K562 (cell line): ENCODE data around the gene ISG20. TPM values are rescaled to one million over a fixed set of nuclear protein-coding genes. Genes with fewer than 3 reads are reported as not detected.

Experiments
- ARID1B ChIP-seq: fragments of 450-650 bp; IDR thresholded peaks from 2 replicates; pipeline ENCODE4 v1.6.1; 2016; ENCODE audit warnings: antibody characterized with exemption, mild to moderate bottlenecking, inconsistent platforms
- KDM1A ChIP-seq, 2 experiments: fragments of 450-650 bp; IDR thresholded peaks; 2 replicates each; pipeline ENCODE4 v1.6.1; 2016; ENCODE audit warnings: mild to moderate bottlenecking in 2 of 2
- MECOM ChIP-seq: fragments of 250-450 bp; sonication (Bioruptor Pico); IDR thresholded peaks from 2 replicates; pipeline ENCODE4 v1.8.0; 2022; ENCODE audit warnings: inconsistent platforms
- PTBP1 ChIP-seq: fragments of 200-400 bp; formaldehyde crosslinking; IDR thresholded peaks from 2 replicates; pipeline ENCODE4 v1.6.1; 2017; ENCODE audit warnings: low read depth, low read length
- TBP ChIP-seq: optimal IDR thresholded peaks from 2 replicates; pipeline ENCODE3; 2011; ENCODE audit warnings: low read depth, low read length, improper control_type of control experiment
- polyA plus RNA-seq, 8 experiments: library from polyadenylated mRNA; depleted of rRNA in 4 of 8; stranded (reverse) in 5 of 8; unstranded in 3 of 8; fragments of >200 nt; fragmentation: Nextera tagmentation in 2 of 8; fragmentation: Illumina TruSeq in 1 of 8; extraction: Ambion mirVana in 2 of 8; extraction: Trizol in 1 of 8; gene quantifications; 2 replicates each; pipeline versions ENCODE4 v1.2.1 to v1.2.3, GENCODE V29; 2011 to 2014; ENCODE audit warnings: inconsistent platforms in 1 of 8, missing spikeins in 1 of 8
- total RNA-seq, 7 experiments: library from RNA; depleted of rRNA in 6 of 7; stranded (reverse); fragments of >200 nt in 6 of 7; fragmentation: Illumina TruSeq in 2 of 7; extraction: Trizol in 2 of 7; gene quantifications; 2 replicates each; pipeline versions ENCODE4 v1.2.1 to v1.2.3, GENCODE V29; 2011 to 2021; ENCODE audit warnings: low replicate concordance in 1 of 7
- TF ChIP-seq, protein P1 (sequence below): fragments of 450-650 bp; IDR thresholded peaks from 2 replicates; pipeline ENCODE4 v1.6.1; 2016; ENCODE audit warnings: low read depth
- TF ChIP-seq, protein P2 (sequence below): sonication (generic); formaldehyde crosslinking; IDR thresholded peaks from 2 replicates; pipeline ENCODE4 v1.8.0; 2022; ENCODE audit warnings: mild to moderate bottlenecking, missing genetic modification reagents, borderline replicate concordance

Gene ISG20
- total and polyA plus RNA-seq, 9 of the 15 experiments (the other 6 are each of a cell fraction or from before 2014, with no cell fraction given), result 0.06 to 2.1 (median 1.00) TPM

DNA sequence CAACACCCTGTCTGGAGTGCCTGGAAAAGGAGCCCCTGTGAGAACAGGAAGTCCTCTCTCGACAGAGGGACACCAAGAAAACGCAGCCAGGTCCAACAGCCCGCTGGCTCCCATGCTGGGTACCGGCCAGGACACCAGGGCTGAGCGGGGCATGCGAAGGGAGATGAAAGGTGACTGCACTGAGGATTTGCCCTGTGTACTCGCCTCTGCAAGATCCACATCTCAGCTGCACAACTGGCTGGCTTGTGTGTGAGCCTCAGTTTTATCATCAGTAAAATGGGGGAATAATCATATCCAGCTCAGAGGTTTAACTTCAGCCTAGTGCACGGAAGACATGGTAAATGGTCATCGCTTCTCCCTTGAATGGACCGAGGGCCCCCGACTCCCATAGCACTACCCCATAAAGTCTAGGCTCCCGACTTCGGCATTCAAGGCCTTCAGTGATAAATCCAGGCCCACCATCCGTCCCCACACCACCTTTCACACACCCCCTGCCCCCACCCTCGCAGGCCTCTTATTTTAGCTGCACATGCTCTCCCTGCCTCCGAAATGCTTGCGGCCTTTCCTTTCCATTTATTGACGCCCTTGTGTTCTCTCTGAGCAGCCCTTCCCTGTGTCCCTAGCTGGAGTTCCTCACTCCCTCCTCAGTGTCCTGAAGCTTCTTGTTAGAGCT lies 15.8 kb downstream of the ISG20 start (continued):
- TF ChIP-seq, protein P1, sequence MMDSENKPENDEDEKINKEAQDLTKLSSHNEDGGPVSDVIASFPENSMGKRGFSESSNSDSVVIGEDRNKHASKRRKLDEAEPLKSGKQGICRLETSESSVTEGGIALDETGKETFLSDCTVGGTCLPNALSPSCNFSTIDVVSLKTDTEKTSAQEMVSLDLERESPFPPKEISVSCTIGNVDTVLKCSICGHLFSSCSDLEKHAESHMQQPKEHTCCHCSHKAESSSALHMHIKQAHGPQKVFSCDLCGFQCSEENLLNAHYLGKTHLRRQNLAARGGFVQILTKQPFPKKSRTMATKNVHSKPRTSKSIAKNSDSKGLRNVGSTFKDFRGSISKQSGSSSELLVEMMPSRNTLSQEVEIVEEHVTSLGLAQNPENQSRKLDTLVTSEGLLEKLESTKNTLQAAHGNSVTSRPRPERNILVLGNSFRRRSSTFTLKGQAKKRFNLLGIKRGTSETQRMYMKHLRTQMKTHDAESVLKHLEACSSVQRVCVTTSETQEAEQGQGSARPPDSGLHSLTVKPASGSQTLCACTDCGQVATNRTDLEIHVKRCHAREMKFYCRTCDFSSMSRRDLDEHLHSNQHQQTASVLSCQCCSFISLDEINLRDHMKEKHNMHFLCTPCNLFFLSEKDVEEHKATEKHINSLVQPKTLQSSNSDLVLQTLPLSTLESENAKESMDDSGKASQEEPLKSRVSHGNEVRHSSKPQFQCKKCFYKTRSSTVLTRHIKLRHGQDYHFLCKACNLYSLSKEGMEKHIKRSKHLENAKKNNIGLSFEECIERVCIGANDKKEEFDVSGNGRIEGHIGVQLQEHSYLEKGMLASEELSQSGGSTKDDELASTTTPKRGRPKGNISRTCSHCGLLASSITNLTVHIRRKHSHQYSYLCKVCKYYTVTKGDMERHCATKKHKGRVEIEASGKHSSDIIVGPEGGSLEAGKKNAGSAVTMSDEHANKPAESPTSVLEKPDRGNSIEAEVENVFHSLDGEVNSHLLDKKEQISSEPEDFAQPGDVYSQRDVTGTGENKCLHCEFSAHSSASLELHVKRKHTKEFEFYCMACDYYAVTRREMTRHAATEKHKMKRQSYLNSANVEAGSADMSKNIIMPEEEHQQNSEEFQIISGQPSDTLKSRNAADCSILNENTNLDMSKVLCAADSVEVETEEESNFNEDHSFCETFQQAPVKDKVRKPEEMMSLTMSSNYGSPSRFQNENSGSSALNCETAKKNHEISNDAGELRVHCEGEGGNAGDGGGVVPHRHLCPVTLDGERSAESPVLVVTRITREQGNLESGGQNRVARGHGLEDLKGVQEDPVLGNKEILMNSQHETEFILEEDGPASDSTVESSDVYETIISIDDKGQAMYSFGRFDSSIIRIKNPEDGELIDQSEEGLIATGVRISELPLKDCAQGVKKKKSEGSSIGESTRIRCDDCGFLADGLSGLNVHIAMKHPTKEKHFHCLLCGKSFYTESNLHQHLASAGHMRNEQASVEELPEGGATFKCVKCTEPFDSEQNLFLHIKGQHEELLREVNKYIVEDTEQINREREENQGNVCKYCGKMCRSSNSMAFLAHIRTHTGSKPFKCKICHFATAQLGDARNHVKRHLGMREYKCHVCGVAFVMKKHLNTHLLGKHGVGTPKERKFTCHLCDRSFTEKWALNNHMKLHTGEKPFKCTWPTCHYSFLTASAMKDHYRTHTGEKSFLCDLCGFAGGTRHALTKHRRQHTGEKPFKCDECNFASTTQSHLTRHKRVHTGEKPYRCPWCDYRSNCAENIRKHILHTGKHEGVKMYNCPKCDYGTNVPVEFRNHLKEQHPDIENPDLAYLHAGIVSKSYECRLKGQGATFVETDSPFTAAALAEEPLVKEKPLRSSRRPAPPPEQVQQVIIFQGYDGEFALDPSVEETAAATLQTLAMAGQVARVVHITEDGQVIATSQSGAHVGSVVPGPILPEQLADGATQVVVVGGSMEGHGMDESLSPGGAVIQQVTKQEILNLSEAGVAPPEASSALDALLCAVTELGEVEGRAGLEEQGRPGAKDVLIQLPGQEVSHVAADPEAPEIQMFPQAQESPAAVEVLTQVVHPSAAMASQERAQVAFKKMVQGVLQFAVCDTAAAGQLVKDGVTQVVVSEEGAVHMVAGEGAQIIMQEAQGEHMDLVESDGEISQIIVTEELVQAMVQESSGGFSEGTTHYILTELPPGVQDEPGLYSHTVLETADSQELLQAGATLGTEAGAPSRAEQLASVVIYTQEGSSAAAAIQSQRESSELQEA, result no peak
- TF ChIP-seq MECOM (CRISPR knock-in tag) (no peak), PTBP1 (no peak), ARID1B (no peak), KDM1A (IDR thresholded peaks at IDR 0.05) (peak in 1 of 2 experiments; percentile 20; a peak in 1 of 4 replicates), TBP (no peak)
- TF ChIP-seq, protein P2, sequence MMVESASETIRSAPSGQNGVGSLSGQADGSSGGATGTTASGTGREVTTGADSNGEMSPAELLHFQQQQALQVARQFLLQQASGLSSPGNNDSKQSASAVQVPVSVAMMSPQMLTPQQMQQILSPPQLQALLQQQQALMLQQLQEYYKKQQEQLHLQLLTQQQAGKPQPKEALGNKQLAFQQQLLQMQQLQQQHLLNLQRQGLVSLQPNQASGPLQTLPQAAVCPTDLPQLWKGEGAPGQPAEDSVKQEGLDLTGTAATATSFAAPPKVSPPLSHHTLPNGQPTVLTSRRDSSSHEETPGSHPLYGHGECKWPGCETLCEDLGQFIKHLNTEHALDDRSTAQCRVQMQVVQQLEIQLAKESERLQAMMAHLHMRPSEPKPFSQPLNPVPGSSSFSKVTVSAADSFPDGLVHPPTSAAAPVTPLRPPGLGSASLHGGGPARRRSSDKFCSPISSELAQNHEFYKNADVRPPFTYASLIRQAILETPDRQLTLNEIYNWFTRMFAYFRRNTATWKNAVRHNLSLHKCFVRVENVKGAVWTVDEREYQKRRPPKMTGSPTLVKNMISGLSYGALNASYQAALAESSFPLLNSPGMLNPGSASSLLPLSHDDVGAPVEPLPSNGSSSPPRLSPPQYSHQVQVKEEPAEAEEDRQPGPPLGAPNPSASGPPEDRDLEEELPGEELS (CRISPR knock-in tag), result no peak
